Fibroblast of peridontal ligament (primary cell): ENCODE measurements around the gene RAD51B.

Experiments used
- DNase-seq: peaks from one replicate; pipeline ENCODE4 v3.0.0-alpha.2; 2010; ENCODE audit errors: extremely low read depth

RAD51B gene

GRCh38 chr14:68740788-68741476, 921.4 kb downstream of the RAD51B start:
- DNase-seq, result no peak

GRCh38 chr14:68741477-68741791, 921.9 kb downstream of the RAD51B start:
- no peak for DNase-seq

- no peak for DNase-seq
Measured at GRCh38 chr14:68741839-68742470, 922.4 kb downstream of the RAD51B start.

- DNase-seq, result no peak
Measured at GRCh38 chr14:68744613-68745012, 925.0 kb downstream of the RAD51B start.

- no peak for DNase-seq
Measured at GRCh38 chr14:68747393-68747792, 927.8 kb downstream of the RAD51B start.

GRCh38 chr14:68748260-68748659, 928.7 kb downstream of the RAD51B start:
- DNase-seq, result no peak

GRCh38 chr14:68748691-68749090, 929.1 kb downstream of the RAD51B start:
- DNase-seq, result no peak

- DNase-seq, result no peak
Measured at GRCh38 chr14:68749487-68750475, 930.2 kb downstream of the RAD51B start.

GRCh38 chr14:68752271-68753006, 932.9 kb downstream of the RAD51B start:
- DNase-seq, result no peak

GRCh38 chr14:68753690-68754089, 934.1 kb downstream of the RAD51B start:
- DNase-seq, result peak; percentile 91

- no peak for DNase-seq
Measured at GRCh38 chr14:68755016-68755353, 935.4 kb downstream of the RAD51B start.

GRCh38 chr14:68756000-68756481, 936.5 kb downstream of the RAD51B start:
- peak; percentile 55 for DNase-seq

GRCh38 chr14:68756734-68757133, 937.2 kb downstream of the RAD51B start:
- DNase-seq, result no peak

GRCh38 chr14:68757618-68758081, 938.1 kb downstream of the RAD51B start:
- DNase-seq, result peak; percentile 12

- no peak for DNase-seq
Measured at GRCh38 chr14:68758301-68758700, 938.7 kb downstream of the RAD51B start.

- no peak for DNase-seq
Measured at GRCh38 chr14:68759017-68759560, 939.5 kb downstream of the RAD51B start.

GRCh38 chr14:68759937-68760336, 940.4 kb downstream of the RAD51B start:
- no peak for DNase-seq

GRCh38 chr14:68760761-68761160, 941.2 kb downstream of the RAD51B start:
- no peak for DNase-seq

- DNase-seq, result no peak
Measured at GRCh38 chr14:68761391-68761790, 941.8 kb downstream of the RAD51B start.

GRCh38 chr14:68762953-68763764, 943.6 kb downstream of the RAD51B start:
- DNase-seq, result peak; percentile 38
